NB4 (cell line): ENCODE data around the gene SYT14.

Source experiments
- DNase-seq: peaks from one replicate; pipeline ENCODE4 v3.0.0; 2010; ENCODE audit warnings: low read depth
- H3K4me3 ChIP-seq: one replicate; pipeline ENCODE4 v1.5.1; 2011; ENCODE audit warnings: mild to moderate bottlenecking, low read depth, low read length, moderate library complexity
- MYC ChIP-seq: IDR thresholded peaks from 2 replicates; pipeline ENCODE4 v1.6.1; 2011; ENCODE audit warnings: low read depth, low read length
- POLR2A ChIP-seq: IDR thresholded peaks from 2 replicates; pipeline ENCODE4 v1.6.1; 2011; ENCODE audit warnings: mild to moderate bottlenecking; ENCODE audit not compliant: insufficient read length; ENCODE audit errors: extremely low read depth
- TF ChIP-seq, protein P1 (sequence below): IDR thresholded peaks from one replicate; pipeline ENCODE4 v1.5.1; 2012; ENCODE audit warnings: low read depth, low read length
- TF ChIP-seq, protein P2 (sequence below): IDR thresholded peaks from 2 replicates; pipeline ENCODE4 v1.6.1; 2011; ENCODE audit warnings: low read depth, low read length

SYT14 gene

DNA sequence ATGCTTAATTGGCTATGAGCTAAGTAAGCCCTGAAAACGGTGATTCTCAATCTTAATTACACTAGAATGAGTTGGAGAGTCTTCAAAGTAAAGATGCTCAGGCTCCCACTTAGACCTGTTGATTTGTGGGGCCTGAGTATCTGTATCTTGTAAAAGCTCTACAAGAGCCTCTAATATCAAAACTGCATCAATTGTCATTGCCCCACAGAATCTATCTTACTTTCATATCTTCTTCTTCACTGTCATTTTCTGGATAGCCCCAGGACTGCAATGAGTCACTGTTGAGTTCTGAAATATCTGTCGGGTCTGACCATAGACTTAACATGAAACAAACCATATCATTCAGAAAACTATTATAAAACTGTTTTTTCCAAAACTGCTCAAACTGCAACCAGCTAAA, 191.7 kb downstream of the SYT14 start:
- TF ChIP-seq POLR2A (no peak), MYC (no peak)
- TF ChIP-seq, protein P1, sequence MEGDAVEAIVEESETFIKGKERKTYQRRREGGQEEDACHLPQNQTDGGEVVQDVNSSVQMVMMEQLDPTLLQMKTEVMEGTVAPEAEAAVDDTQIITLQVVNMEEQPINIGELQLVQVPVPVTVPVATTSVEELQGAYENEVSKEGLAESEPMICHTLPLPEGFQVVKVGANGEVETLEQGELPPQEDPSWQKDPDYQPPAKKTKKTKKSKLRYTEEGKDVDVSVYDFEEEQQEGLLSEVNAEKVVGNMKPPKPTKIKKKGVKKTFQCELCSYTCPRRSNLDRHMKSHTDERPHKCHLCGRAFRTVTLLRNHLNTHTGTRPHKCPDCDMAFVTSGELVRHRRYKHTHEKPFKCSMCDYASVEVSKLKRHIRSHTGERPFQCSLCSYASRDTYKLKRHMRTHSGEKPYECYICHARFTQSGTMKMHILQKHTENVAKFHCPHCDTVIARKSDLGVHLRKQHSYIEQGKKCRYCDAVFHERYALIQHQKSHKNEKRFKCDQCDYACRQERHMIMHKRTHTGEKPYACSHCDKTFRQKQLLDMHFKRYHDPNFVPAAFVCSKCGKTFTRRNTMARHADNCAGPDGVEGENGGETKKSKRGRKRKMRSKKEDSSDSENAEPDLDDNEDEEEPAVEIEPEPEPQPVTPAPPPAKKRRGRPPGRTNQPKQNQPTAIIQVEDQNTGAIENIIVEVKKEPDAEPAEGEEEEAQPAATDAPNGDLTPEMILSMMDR = no peak
- TF ChIP-seq, protein P2, sequence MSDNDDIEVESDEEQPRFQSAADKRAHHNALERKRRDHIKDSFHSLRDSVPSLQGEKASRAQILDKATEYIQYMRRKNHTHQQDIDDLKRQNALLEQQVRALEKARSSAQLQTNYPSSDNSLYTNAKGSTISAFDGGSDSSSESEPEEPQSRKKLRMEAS = no peak
- H3K4me3 ChIP-seq = no peak overlapping the region
- no peak for DNase-seq

DNA sequence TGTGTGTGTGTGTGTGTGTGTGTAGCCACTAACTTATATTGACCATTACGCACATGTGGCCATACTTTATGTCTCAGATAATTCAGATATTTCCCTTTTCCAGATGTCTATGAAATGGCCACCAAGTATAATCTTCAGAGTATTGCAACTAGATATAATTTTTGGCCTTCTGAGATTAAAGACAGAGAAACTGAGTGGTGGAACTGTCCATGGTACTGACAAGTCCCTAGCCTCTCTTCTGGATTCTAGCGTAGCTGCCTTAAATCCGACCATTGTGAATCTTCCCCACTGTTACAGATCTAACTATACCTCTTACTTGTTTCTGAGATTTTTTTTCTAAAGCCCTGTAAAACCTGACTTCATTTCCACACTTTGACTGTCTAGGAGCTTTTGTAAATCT, 194.6 kb downstream of the SYT14 start:
- DNase-seq = peak; percentile 25
- no peak overlapping the region for H3K4me3 ChIP-seq
- TF ChIP-seq MYC = no peak
- no peak for TF ChIP-seq POLR2A
- TF ChIP-seq, protein P2 = no peak
- TF ChIP-seq, protein P1 = no peak

DNA sequence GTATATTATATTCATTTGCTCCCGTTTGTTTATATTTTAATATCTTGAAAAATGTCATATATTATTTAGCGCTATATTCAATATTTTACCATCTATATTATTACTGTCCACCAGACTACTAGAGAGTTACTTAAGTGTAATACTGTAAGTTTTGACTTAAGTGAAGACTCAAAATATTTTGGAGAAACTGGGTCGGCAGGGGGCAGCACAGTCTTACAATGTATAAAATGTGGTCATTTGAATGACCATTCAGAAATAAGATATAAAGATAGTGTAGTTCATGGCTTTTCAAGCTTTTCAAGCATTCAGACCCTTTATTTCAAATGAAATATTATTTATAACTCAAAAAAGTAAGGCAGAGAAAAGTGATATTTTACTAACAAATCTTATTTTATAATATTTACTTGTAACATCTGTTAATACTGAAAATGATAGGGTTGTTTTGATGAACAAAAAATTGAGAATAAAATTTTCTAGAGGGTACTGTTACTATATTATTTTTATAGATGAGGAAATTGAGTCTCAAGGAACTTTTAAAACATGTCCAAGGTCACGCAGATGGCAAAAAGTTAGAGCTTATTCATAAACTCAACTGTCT, 205.5 kb downstream of the SYT14 start:
- TF ChIP-seq, protein P1 = peak; percentile 41
- TF ChIP-seq POLR2A = no peak
- H3K4me3 ChIP-seq = no peak overlapping the region
- peak; percentile 63 for DNase-seq

DNA sequence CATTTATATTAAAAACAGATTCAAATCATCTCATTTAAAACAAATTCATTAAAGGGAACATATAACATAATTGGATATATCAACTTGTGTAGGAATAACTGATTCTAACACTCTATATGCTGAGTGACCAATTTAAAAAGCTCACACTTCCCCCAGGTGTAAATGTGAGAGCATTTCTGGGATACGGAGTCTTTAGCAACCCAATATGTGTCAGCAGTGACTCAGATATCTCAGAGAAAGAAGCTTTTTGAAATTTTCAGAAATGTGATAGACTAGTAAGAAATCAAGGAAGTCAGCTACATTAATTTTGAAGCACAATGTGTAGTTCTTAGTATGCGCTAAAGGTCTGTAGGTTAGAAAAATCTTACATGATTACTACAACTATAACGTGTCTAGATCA, 206.7 kb downstream of the SYT14 start:
- TF ChIP-seq POLR2A (no peak), MYC (no peak)
- TF ChIP-seq, protein P1 = no peak
- H3K4me3 ChIP-seq = no peak overlapping the region
- DNase-seq = no peak

DNA sequence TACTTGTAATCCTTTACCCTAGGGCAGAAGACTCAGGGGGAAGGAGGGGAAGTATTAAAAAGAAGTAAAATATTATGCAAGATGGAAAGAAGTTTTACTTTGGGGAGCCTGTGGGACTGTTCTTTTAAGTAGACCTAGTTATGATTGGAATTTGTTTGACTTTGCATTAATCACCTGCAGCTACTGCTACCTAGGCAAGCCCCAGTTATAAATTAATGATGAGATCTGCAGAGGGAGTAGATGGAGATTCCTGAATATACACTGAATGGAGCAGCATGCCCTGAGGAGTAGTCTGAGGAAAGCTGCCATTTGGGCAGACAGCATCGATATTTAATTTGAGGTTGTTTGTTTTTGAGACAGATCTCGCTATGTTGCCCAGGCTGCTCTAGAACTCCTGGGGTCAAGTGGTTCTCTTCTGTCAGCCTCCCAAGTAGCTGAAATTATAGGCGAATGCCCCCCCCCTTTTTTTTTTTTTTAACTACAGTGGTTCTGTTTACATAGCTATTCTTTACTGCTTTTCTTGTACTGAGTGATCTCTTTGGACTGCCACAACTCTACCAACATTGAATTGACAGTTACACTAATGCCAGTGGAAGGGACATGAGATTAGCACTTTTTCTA, 213.1 kb downstream of the SYT14 start:
- TF ChIP-seq, protein P2 = no peak
- TF ChIP-seq POLR2A (no peak), MYC (no peak)
- TF ChIP-seq, protein P1 = no peak

DNA sequence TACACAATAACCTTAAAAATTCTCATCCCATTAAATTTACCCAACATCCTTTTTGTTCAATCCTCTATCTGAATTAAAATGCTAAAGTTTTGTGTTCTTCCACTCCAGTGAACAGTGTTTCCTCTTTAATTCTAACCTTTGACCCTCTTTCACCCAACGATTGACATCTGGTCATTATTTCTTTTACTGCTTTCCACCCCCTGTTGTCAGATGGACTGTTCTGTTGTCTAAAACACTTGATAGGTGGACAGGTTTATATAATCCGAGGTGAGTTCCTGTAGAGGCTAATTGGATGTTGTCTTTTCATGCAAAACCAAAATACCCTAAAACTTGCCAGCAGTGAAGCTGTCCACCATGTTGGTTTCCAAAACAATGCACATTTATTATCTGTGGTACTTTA, 221.2 kb downstream of the SYT14 start:
- H3K4me3 ChIP-seq = no peak overlapping the region
- no peak for DNase-seq
- TF ChIP-seq, protein P2 = no peak
- TF ChIP-seq MYC (no peak), POLR2A (no peak)
- TF ChIP-seq, protein P1 = no peak

More for the DNA sequence above, 213.1 kb downstream of the SYT14 start:
- no peak overlapping the region for H3K4me3 ChIP-seq
- DNase-seq = no peak
